GM19397 (cell line): ENCODE data around the gene ZNF317.
"Not testable (repeated sequence)": the region's sequence is repeated elsewhere in the genome, so short reads cannot be mapped to it uniquely, and the experiment has no call there.

Source experiments
- ATAC-seq: cut with Tn5 transposase; IDR thresholded peaks from one replicate; pipeline ENCODE4 v1.9.1; 2021; ENCODE audit warnings: mild to moderate bottlenecking, moderate library complexity; ENCODE audit not compliant: unreplicated experiment

Gene ZNF317

GRCh38 chr19:9171393-9171991 is 31.3 kb downstream of the ZNF317 start:
- ATAC-seq, result no peak

GRCh38 chr19:9175326-9175725 is 35.1 kb downstream of the ZNF317 start:
- no peak for ATAC-seq

- no peak for ATAC-seq
Observed at GRCh38 chr19:9178901-9179300, 38.7 kb downstream of the ZNF317 start, which contains the start of gene OR7D2. OR7D2 (plus strand) TSS chr19:9178979; CDS start chr19:9185782, 6,803 bp downstream.

- ATAC-seq, result no peak
Observed at GRCh38 chr19:9183000-9183399, 42.8 kb downstream of the ZNF317 start.

- no peak for ATAC-seq
Observed at GRCh38 chr19:9187191-9187590, 47.0 kb downstream of the ZNF317 start.

- no peak for ATAC-seq
Observed at GRCh38 chr19:9189535-9189934, 49.3 kb downstream of the ZNF317 start.

- ATAC-seq, result not testable (repeated sequence)
Observed at GRCh38 chr19:9198044-9198443, 57.8 kb downstream of the ZNF317 start.

GRCh38 chr19:9205501-9206113 is 65.4 kb downstream of the ZNF317 start:
- no peak for ATAC-seq
